Activated CD4-positive, alpha-beta memory T cell treated with anti-CD3 and anti-CD28 coated beads for 36 hours (primary cell): Measurements from ENCODE around the gene CD79A. TPM values are rescaled to one million over a fixed set of nuclear protein-coding genes. Genes with fewer than 3 reads are reported as not detected.

Experiments
- CTCF ChIA-PET: fragments of 350-600 bp; sonication (Branson Sonifier 250); formaldehyde crosslinking; loops from one replicate; lab custom pipeline; 2021; ENCODE audit warnings: antibody characterized with exemption, inconsistent platforms; lab: Charles Lee
- POLR2A ChIA-PET: fragments of 350-600 bp; sonication (Branson Sonifier 250); formaldehyde crosslinking; loops from one replicate; lab custom pipeline; 2021; ENCODE audit warnings: antibody characterized with exemption; lab: Charles Lee
- DNase-seq: peaks from one replicate; pipeline ENCODE4 v3.0.0-alpha.2; 2020
- H3K27ac Mint-ChIP-seq: one replicate; pipeline ENCODE4 v1.8.0; 2021; ENCODE audit warnings: mixed read lengths
- H3K27me3 Mint-ChIP-seq: one replicate; pipeline ENCODE4 v1.8.0; 2021; ENCODE audit warnings: mixed read lengths
- H3K36me3 Mint-ChIP-seq: one replicate; pipeline ENCODE4 v1.8.0; 2021; ENCODE audit warnings: mixed read lengths
- H3K4me1 Mint-ChIP-seq: one replicate; pipeline ENCODE4 v1.8.0; 2021; ENCODE audit warnings: low read depth, mixed read lengths
- H3K4me3 Mint-ChIP-seq: one replicate; pipeline ENCODE4 v1.8.0; 2021; ENCODE audit warnings: mild to moderate bottlenecking, mixed read lengths
- H3K9me3 Mint-ChIP-seq: one replicate; pipeline ENCODE4 v1.8.0; 2021; ENCODE audit warnings: mixed read lengths
- intact Hi-C: fragments of 100-400 bp; cut with micrococcal nuclease; formaldehyde crosslinking; loops from one replicate; pipeline ENCODE4 v1.15.1; 2023
- microRNA-seq: library from miRNA; unstranded; fragments of <30 nt; microRNA quantifications from one replicate; pipeline ENCODE4 v1.2.0, GENCODE V29; 2022; ENCODE audit warnings: borderline number of aligned reads, borderline microRNAs expressed, borderline replicate concordance
- total RNA-seq, 2 experiments: library from RNA; stranded (reverse); gene quantifications; one replicate each; pipeline ENCODE4 v1.2.3, GENCODE V29; 2021

The CD79A gene
- total RNA-seq, 2 experiments from 2014 or later: 1.5 to 1.6 TPM

DNA sequence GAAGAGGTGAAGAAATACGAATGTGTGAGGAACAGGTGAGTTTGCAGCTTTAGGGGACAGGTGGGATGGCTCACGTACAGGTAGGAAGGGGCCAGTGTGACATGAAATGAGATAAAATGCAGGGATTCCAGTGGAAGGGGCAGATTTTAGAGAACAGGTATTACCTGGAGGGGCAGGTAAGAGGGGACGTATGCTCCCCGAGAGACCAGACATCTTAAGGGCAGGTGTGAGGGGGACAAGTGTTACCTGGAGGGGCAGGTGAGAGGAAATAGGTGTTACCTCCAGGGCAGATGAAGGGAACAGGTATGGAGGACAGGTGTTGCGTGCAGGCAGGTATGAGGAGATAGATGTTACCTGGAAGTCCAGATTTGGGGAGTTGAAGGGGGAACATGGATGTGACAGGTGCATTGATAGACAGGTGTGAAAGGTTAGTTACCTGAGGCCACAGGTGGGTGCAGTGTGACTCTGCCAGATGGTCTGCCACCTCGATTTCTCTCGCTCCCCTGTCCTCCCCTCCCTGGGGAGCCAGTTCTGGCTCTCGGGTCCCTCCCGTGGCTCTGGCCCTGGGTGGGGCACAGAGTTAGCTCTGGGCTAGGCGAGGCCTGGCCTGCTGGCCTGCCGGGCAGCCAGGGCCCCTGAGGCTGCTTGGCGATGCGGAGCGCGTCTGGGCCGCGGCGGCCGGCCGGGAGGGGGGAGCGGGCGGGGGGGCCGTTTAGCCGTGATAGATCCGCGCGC, 49.1 kb downstream of the CD79A start:
- no peak overlapping the region for H3K27ac Mint-ChIP-seq
- H3K9me3 Mint-ChIP-seq: no peaks in the 10 kb centered on the region
- H3K27me3 Mint-ChIP-seq: no peaks in the 10 kb centered on the region
- ChIA-PET POLR2A (no interaction called here), CTCF (interaction anchor here (0.6 kb wide), 1 partner anchor 8 kb away, joined by 3 read pairs; no protein-coding TSS in a partner anchor)
- H3K36me3 Mint-ChIP-seq: no peaks in the 10 kb centered on the region
- no peak overlapping the region for H3K4me3 Mint-ChIP-seq
- intact Hi-C loops: no loop called here
- peaks cover 24% of the 10 kb centered on the region for H3K4me1 Mint-ChIP-seq
- no peak for DNase-seq

DNA sequence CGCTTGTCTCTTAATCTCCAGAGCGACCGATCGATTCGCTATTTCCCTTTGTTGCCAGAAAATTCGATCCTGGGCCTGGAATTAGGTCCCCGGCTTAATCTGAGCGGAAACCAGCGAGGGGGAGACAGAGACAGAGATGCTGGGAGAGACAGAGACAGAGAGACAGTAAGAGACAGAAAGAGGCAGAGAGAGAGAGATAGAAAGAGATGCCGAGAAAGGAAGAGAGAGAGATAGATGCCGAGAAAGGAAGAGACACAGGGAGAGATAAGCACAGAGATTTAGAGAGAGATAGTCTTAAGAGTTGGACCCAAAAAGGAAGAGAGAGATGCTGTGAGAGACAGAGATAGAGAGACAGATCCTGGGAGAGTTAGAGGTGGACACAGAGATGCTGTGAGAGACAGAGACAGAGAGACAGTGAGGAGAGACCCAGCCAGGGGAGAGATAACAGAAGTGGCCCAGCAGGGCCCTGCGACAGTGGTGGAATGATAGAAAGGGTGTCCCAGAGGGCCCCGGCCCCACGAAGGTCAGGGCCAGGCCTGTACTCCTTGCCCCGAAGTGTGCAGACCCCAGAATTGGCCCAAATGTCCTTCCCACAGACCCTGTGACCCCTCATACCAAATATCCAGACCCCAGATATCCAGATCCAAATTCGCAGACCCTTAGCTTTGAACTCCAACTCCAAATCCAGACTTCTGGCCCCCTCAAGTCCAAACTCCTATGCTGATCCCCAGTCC, 49.9 kb downstream of the CD79A start:
- no peak for DNase-seq
- no peak overlapping the region for H3K27ac Mint-ChIP-seq
- H3K9me3 Mint-ChIP-seq: no peaks in the 10 kb centered on the region
- no peaks in the 10 kb centered on the region for H3K36me3 Mint-ChIP-seq
- H3K4me3 Mint-ChIP-seq: no peak overlapping the region
- ChIA-PET POLR2A (interaction anchor here (1.1 kb wide), 1 partner anchor 40 kb away, joined by 3 read pairs; no protein-coding TSS in a partner anchor), CTCF (interaction anchor here (1.1 kb wide), 1 partner anchor 40 kb away, joined by 3 read pairs; no protein-coding TSS in a partner anchor)
- intact Hi-C loops: no loop called here
- H3K27me3 Mint-ChIP-seq: no peaks in the 10 kb centered on the region
- H3K4me1 Mint-ChIP-seq: peaks cover 22% of the 10 kb centered on the region

DNA sequence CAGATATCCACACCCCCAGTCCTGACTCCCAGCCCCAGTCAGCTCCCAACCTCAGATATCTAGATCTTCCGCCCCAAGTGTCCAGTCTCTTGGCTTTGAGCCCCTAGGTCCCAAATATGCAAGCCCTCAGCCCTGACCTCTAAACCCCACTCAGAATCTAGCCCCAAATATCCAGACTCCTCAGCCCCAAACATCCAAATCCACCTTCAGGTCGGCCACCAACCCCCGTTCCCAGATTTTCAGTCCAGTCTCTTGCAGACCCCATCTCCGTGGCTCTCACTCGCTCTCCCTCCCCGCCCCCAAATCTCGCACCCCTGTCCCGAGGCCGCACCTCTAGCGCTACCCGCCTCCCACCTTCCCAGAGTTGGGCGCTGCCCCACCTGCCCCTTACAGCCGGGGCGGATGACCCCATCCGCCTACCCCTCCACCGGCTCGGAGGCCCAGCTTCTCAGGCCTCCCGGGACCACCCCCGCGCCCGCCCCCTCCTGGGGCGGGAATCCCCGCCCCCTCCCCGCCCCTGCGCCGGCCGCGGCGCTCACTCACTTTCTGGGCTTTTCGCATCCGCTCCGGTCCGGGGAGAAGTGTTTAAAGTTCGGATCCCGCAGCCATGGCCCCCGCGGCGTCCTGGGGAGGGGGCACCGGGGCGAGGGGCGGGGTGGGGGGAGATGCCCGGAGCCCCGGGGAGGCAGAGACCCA, 50.6 kb downstream of the CD79A start:
- ChIA-PET POLR2A (interaction anchor here (1.0 to 1.1 kb wide), 2 partner anchors 41 to 52 kb away, joined by 3 read pairs; no protein-coding TSS in a partner anchor), CTCF (interaction anchor here (0.6 to 2.0 kb wide), 5 partner anchors 8 to 68 kb away, joined by 3 to 4 read pairs (median 3); partner anchors contain the start of gene RPS19)
- intact Hi-C loops: loop anchor here (2.0 kb wide), 2 partner anchors 17 to 57 kb away; no protein-coding TSS in a partner anchor
- Mint-ChIP-seq H3K27me3 (no peaks in the 10 kb centered on the region), H3K36me3 (no peaks in the 10 kb centered on the region), H3K27ac (no peak overlapping the region), H3K4me3 (peak overlapping the region; percentile 80), H3K4me1 (peaks cover 17% of the 10 kb centered on the region), H3K9me3 (no peaks in the 10 kb centered on the region)
- no peak for DNase-seq

DNA sequence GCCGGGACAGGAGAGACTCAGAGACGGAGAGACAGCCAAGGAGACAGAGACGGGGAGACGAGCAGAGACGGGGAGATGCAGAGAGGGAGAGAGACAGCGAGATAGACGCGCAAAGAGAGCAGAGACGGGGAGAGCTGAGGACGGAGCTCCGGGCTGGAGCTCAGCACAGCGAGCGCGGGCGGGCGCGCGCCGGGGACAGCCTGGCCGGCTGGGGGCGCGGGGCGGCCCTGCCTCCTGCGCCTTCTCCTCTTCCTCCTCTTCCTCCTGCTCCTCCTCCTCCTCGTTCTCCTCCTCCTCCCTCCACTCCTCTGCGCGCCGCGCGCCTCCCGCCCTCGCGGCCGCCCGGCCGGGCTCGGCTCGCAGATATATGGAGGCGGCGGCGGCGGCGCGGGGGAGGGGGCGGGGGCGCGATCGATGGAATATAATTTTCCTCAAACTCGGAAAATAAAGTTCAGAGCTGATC, 51.2 kb downstream of the CD79A start, which contains the start of gene ERFL:
ERFL (minus strand) TSS at position 229 of the 463 bp plus-strand sequence. CDS start 15,530 bp downstream, outside the sequence.
- Mint-ChIP-seq H3K27ac (peak within 1 kb of the TSS; percentile 43), H3K27me3 (no peaks in the 10 kb centered on the region), H3K4me3 (peak within 1 kb of the TSS; percentile 80), H3K36me3 (no peaks in the 10 kb centered on the region), H3K4me1 (peaks cover 15% of the 10 kb centered on the region), H3K9me3 (no peaks in the 10 kb centered on the region)
- intact Hi-C loops: loop anchor here (2.0 kb wide), 2 partner anchors 17 to 57 kb away; no protein-coding TSS in a partner anchor
- DNase-seq: no peak
- POLR2A ChIA-PET: interaction anchor here (1.0 to 1.1 kb wide), 2 partner anchors 42 to 53 kb away, joined by 3 read pairs; no protein-coding TSS in a partner anchor
- CTCF ChIA-PET: interaction anchor here (0.6 to 2.0 kb wide), 5 partner anchors 9 to 68 kb away, joined by 3 to 4 read pairs (median 3); partner anchors contain the start of gene RPS19

DNA sequence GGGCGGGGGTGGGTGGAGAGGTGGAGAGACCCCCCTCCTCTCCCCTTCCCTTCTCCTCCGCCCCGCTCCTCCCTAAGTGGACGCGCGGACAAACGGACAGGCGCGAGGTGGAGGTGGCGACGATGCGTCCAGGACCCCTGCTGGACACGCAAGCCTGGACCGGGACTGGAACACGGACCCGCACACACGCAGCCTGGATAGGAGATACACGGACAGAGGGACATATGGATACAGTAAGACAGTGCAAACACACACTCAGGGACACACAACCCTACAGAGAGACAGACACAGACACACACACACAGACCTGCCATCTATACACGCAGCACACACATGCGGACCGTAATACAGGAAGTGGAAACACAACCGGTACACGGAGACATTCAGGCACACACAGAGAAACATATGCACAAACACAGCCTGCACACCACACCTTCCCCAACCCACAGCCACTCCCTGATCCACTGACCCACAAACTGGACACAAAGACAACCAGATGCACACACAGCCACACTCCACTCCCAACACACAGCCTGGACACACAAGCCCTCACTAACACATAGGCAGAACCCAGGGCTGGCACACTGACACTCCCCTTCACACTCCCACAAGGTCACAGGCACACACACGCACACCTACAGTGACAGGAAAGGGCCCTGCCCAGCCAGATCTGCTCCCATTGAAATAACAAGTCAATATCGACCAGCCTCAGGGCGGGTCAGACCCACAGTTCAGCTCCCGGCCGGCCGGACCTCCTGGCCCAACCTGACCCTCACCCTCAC, 51.9 kb downstream of the CD79A start:
- peak overlapping the region; percentile 77 for H3K4me3 Mint-ChIP-seq
- intact Hi-C loops: loop anchor here (2.0 kb wide), 2 partner anchors 16 to 58 kb away; no protein-coding TSS in a partner anchor
- ChIA-PET CTCF (interaction anchor here (1.0 to 2.0 kb wide), 4 partner anchors 10 to 69 kb away, joined by 3 to 4 read pairs (median 4); partner anchors contain the start of gene RPS19), POLR2A (interaction anchor here (1.0 kb wide), 1 partner anchor 54 kb away, joined by 3 read pairs; no protein-coding TSS in a partner anchor)
- no peaks in the 10 kb centered on the region for H3K27me3 Mint-ChIP-seq
- H3K9me3 Mint-ChIP-seq: no peaks in the 10 kb centered on the region
- H3K36me3 Mint-ChIP-seq: no peaks in the 10 kb centered on the region
- H3K4me1 Mint-ChIP-seq: peaks cover 16% of the 10 kb centered on the region
- peak; percentile 51 for DNase-seq
- H3K27ac Mint-ChIP-seq: peak overlapping the region; percentile 43

DNA sequence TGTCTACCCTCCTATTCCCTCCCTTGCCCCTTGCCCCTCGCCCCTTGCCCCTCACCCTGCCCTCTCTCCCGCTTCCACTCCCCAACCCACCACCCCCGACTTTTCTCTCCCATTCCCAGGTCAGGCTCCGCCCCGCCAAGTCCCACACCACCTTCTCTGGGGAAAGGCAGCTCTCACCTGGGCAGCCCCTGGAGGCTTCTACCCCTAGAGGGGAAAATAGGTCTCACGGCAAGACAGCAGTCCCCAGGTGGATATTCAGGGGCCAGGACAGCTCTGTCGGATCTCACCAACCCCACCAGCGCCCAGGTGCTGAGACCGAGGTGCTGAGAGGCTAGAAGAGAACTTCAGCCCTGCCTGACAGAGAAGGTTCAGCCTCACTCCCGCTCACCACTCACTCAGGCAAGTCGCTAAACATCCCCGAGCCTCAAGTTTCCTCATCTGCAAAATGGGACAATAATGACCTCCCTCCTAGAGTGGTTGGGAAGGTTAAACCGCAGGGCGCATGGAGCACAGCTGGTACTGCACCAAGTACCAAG, 52.5 kb downstream of the CD79A start:
- Mint-ChIP-seq H3K27ac (no peak overlapping the region), H3K27me3 (no peaks in the 10 kb centered on the region), H3K4me3 (no peak overlapping the region), H3K4me1 (peaks cover 20% of the 10 kb centered on the region), H3K9me3 (no peaks in the 10 kb centered on the region), H3K36me3 (no peaks in the 10 kb centered on the region)
- CTCF ChIA-PET: interaction anchor here (0.6 to 2.0 kb wide), 5 partner anchors 14 to 137 kb away, joined by 3 to 5 read pairs (median 3); partner anchors contain the start of gene RPS19
- intact Hi-C loops: loop anchor here (2.0 kb wide), 2 partner anchors 15 to 59 kb away; no protein-coding TSS in a partner anchor
- POLR2A ChIA-PET: no interaction called here
- DNase-seq: no peak

DNA sequence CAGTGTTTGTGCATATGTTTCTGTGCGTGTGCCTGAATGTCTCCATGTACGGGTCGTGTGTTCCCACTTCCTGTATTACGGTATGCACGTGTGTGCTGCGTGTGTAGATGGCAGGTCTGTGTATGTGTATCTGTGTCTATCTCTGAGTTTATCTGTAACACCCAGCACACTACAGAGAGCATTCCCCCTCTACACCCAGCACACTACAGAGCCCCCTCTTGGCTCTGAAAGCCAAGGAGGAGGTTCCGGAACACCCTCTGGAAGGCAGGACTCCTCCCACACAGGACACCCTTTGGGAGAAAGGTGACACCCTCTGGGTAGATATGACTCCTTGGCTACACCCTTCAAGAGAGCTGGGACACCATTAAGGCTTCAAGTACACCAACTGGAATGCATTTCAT, 53.2 kb downstream of the CD79A start:
- ChIA-PET CTCF (interaction anchor here (1.1 to 1.3 kb wide), 2 partner anchors 55 to 138 kb away, joined by 3 to 5 read pairs; no protein-coding TSS in a partner anchor), POLR2A (no interaction called here)
- H3K4me1 Mint-ChIP-seq: peaks cover 27% of the 10 kb centered on the region
- H3K36me3 Mint-ChIP-seq: no peaks in the 10 kb centered on the region
- intact Hi-C loops: no loop called here
- H3K27ac Mint-ChIP-seq: no peak overlapping the region
- H3K27me3 Mint-ChIP-seq: peaks cover 1% of the 10 kb centered on the region
- no peak overlapping the region for H3K4me3 Mint-ChIP-seq
- no peak for DNase-seq
- H3K9me3 Mint-ChIP-seq: no peaks in the 10 kb centered on the region

Small RNAs within 50 kb of the gene (microRNA-seq; reads per million reads assigned to microRNA genes)
- 1.2 reads per million for gene MIR6797

Other genes with a start within 250 kb of the CD79A start
- gene CEACAM7, start 189.0 kb upstream of the CD79A start, total RNA-seq: not detected
- not detected for gene CEACAM5, start 168.7 kb upstream of the CD79A start, total RNA-seq
- gene CEACAM6, start 121.7 kb upstream of the CD79A start, total RNA-seq: not detected
- not detected for gene CEACAM3, start 80.7 kb upstream of the CD79A start, total RNA-seq
- gene LYPD4, start 32.6 kb upstream of the CD79A start, total RNA-seq: not detected
- gene DMRTC2, start 32.2 kb upstream of the CD79A start, total RNA-seq: not detected
- 1,000 to 10,000 TPM; 3,181 to 3,314 TPM for gene RPS19, start 17.0 kb upstream of the CD79A start, total RNA-seq
- gene ARHGEF1, start 5.9 kb downstream of the CD79A start, total RNA-seq: 100 to 1,000 TPM; 298 to 327 TPM
- gene ERFL, start 51.2 kb downstream of the CD79A start, total RNA-seq: 1 to 10 TPM; 1.3 to 2.0 TPM
- gene RABAC1, start 82.0 kb downstream of the CD79A start, total RNA-seq: 10 to 100 TPM; 64.9 to 68.4 TPM
- under 1 TPM; 0.64 to 0.85 TPM for gene ATP1A3, start 117.0 kb downstream of the CD79A start, total RNA-seq
- gene GRIK5, start 192.9 kb downstream of the CD79A start, total RNA-seq: under 1 TPM; 0.73 to 0.90 TPM
- 10 to 100 TPM; 12.2 to 13.2 TPM for gene ZNF574, start 198.9 kb downstream of the CD79A start, total RNA-seq